NCI-H1436 treated with DMSO at 0.1 percent for 48 hours (cell line): Measurements from ENCODE around the gene ADGRF3.
"Not testable (repeated sequence)": the region's sequence is repeated elsewhere in the genome, so short reads cannot be mapped to it uniquely, and the experiment has no call there.

Source experiments
- DNase-seq: peaks from one replicate; lab custom pipeline; 2025; lab: John Stamatoyannopoulos, UW

ADGRF3 gene

GRCh38 chr2:26276484-26277227 lies 69.9 kb downstream of the ADGRF3 start:
- DNase-seq: no peak

GRCh38 chr2:26274058-26274613 lies 72.5 kb downstream of the ADGRF3 start:
- no peak for DNase-seq

- DNase-seq: no peak
These were observed 73.1 kb downstream of the ADGRF3 start for GRCh38 chr2:26273501-26273900.

GRCh38 chr2:26270373-26270772 lies 76.2 kb downstream of the ADGRF3 start:
- no peak for DNase-seq

DNA sequence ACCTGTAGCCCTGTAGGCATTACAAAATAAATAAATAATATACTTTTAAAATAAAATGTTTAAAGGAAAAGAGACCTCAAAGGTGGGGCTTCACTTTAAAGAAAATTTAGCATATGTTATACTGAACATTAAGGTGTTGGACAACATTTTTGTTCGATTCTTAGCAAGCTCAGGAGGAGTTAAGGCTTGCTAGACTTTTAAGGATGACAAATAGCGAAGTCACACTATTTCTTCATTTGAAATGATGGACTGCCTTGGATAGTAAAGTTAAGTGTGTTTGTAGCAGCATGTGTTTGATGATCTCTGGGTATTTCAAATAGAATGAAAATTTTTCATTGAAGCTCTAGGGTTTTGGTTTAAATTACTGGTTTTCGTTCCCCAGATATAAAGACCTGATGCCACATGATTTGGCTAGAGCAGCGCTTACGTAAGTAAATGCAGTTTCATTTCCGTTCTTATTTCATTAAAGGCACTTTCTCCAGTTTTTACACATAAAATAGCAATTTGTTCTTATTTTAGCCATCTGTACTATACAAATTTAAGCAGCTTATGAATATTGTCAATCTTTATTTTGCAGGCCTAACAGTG lies 76.9 kb downstream of the ADGRF3 start:
- DNase-seq: no peak

GRCh38 chr2:26268670-26269385 lies 77.8 kb downstream of the ADGRF3 start:
- not testable (repeated sequence) for DNase-seq

- no peak for DNase-seq
These were observed 78.4 kb downstream of the ADGRF3 start for GRCh38 chr2:26268213-26268612.

DNA sequence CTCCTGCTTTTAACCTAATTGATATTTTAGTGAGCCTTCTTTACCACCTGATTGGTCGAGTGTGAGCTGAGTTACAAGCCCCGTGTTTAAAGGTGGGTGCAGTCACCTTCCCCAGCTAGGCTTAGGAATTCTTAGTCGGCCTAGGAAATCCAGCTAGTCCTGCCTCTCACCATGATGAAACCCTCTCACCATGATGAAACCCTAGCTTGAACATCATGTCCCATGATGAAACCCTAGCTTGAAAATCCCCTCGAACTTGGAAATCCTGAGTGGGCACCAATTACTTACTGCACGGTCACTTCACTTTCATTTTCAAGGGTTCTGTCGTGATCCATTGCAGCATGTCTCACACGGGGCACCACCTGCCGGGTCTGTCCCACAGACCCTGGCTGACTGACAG lies 87.8 kb downstream of the ADGRF3 start:
- DNase-seq: not testable (repeated sequence)
